PFSK-1 (cell line): ENCODE results near the gene RERE.

Experiments used
- FOXP2 ChIP-seq: optimal IDR thresholded peaks from 2 replicates; pipeline ENCODE3; 2011; ENCODE audit warnings: borderline replicate concordance, control low read depth, inconsistent platforms; ENCODE audit not compliant: insufficient read depth; ENCODE audit errors: extremely low read length, extremely low read depth
- POLR2AphosphoS5 ChIP-seq: IDR thresholded peaks from 2 replicates; pipeline ENCODE4 v1.6.1; 2012; ENCODE audit warnings: low read depth, mild to moderate bottlenecking, control low read depth, low read length, moderate library complexity
- SIN3A ChIP-seq: IDR thresholded peaks from 2 replicates; pipeline ENCODE4 v1.6.1; 2012; ENCODE audit warnings: mild to moderate bottlenecking, low read length, moderate library complexity, borderline replicate concordance; ENCODE audit not compliant: insufficient read depth
- TAF1 ChIP-seq: IDR thresholded peaks from 2 replicates; pipeline ENCODE4 v1.6.1; 2012; ENCODE audit warnings: low read length, control low read depth, borderline replicate concordance; ENCODE audit not compliant: insufficient read depth
- TF ChIP-seq, protein P1 (sequence below), 2 experiments: IDR thresholded peaks; 2 replicates each; pipeline versions ENCODE4 v1.6.1 to v1.8.0; 2011 to 2012; ENCODE audit warnings: low read depth in 2 of 2, low read length in 2 of 2, control low read depth in 1 of 2, inconsistent platforms in 1 of 2, mild to moderate bottlenecking in 1 of 2, moderate library complexity in 1 of 2; ENCODE audit not compliant: insufficient read depth in 1 of 2

RERE gene

GRCh38 chr1:8516793-8517556 is 300.5 kb downstream of the RERE start:
- TF ChIP-seq POLR2AphosphoS5 = no peak
- TF ChIP-seq TAF1 = no peak
- no peak for TF ChIP-seq FOXP2
- TF ChIP-seq, protein P1, sequence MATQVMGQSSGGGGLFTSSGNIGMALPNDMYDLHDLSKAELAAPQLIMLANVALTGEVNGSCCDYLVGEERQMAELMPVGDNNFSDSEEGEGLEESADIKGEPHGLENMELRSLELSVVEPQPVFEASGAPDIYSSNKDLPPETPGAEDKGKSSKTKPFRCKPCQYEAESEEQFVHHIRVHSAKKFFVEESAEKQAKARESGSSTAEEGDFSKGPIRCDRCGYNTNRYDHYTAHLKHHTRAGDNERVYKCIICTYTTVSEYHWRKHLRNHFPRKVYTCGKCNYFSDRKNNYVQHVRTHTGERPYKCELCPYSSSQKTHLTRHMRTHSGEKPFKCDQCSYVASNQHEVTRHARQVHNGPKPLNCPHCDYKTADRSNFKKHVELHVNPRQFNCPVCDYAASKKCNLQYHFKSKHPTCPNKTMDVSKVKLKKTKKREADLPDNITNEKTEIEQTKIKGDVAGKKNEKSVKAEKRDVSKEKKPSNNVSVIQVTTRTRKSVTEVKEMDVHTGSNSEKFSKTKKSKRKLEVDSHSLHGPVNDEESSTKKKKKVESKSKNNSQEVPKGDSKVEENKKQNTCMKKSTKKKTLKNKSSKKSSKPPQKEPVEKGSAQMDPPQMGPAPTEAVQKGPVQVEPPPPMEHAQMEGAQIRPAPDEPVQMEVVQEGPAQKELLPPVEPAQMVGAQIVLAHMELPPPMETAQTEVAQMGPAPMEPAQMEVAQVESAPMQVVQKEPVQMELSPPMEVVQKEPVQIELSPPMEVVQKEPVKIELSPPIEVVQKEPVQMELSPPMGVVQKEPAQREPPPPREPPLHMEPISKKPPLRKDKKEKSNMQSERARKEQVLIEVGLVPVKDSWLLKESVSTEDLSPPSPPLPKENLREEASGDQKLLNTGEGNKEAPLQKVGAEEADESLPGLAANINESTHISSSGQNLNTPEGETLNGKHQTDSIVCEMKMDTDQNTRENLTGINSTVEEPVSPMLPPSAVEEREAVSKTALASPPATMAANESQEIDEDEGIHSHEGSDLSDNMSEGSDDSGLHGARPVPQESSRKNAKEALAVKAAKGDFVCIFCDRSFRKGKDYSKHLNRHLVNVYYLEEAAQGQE (IDR thresholded peaks at IDR 0.05; ENCODE audit: insufficient read depth in 1 of 2, low read depth in 2 of 2, low read length in 2 of 2) = no peak
- no peak for TF ChIP-seq SIN3A

DNA sequence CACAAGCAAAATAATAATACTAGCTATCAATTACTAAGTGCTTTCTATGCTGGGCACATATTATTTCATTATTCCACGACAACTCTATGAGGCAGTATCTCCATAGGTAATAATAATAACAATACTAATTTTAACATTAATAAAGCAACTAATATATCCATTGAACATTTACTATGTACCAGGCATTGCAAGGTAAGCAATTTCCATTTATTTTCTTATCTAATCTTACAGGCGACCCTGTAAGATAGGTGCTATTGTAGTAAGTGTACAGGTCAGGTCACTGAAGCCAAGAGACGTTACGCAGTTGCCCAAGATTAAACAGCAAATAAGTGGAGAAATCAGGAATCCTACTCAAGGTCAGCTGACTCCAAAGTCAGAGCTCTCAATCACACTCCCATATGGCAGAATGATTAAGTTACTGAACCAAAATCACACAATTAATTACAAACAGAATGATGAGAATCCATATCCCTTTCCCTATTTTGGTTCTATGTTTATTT is 301.1 kb downstream of the RERE start:
- TF ChIP-seq FOXP2 = no peak
- TF ChIP-seq, protein P1 (IDR thresholded peaks at IDR 0.05; ENCODE audit: insufficient read depth in 1 of 2, low read depth in 2 of 2, low read length in 2 of 2) = no peak
- no peak for TF ChIP-seq TAF1
- TF ChIP-seq POLR2AphosphoS5 = no peak
- TF ChIP-seq SIN3A = no peak

- TF ChIP-seq TAF1 (no peak), FOXP2 (no peak), SIN3A (no peak), POLR2AphosphoS5 (no peak)
- TF ChIP-seq, protein P1 (IDR thresholded peaks at IDR 0.05; ENCODE audit: insufficient read depth in 1 of 2, low read depth in 2 of 2, low read length in 2 of 2) = no peak
Observed at GRCh38 chr1:8512504-8512903, 304.9 kb downstream of the RERE start.

GRCh38 chr1:8510041-8510823 is 307.2 kb downstream of the RERE start:
- TF ChIP-seq, protein P1 (IDR thresholded peaks at IDR 0.05; ENCODE audit: insufficient read depth in 1 of 2, low read depth in 2 of 2, low read length in 2 of 2) = no peak
- TF ChIP-seq SIN3A (no peak), TAF1 (no peak), POLR2AphosphoS5 (no peak), FOXP2 (no peak)
